ENCODE measurements around the gene APLF. TPM values are rescaled to one million over a fixed set of nuclear protein-coding genes. Genes with fewer than 3 reads are reported as not detected.

Gene APLF
- polyA plus RNA-seq, 2 of the 4 experiments (the other 2 are of a cell fraction), result 1.5 to 2.8 TPM

DNA sequence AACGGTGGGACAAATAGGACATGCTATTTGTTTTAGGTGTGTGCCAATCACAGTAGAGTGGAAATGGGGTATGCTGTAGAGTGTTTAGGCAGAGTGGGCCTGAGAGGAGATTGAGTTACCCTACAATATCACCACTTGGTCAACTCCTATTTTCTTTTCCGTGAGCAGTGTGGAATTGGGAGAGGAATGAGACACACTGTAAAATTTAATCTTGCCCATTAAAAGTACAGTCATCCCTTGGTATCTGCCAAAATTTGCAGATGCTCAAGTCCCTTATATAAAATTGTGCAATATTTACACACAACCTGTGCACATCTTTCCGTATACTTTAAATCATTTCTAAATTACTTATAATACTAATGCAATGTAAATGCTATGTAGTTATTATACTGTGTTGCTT, 12.7 kb upstream of the APLF start:
- Histone ChIP-seq H3K9me3 (no peaks in the 10 kb centered on the region), H3K27ac (no peak overlapping the region), H3K4me2 (no peak overlapping the region), H3K4me3 (no peak overlapping the region), H3K4me1 (no peaks in the 10 kb centered on the region)
- ChIA-PET POLR2A (no interaction called here), CTCF (interaction anchor here (2.2 to 2.5 kb wide), 3 partner anchors 8 to 14 kb away, joined by 7 to 27 read pairs (median 17); no protein-coding TSS in a partner anchor)
- no peak for ATAC-seq
- TF ChIP-seq HDAC2 (IDR thresholded peaks at IDR 0.05) (no peak), POLR2AphosphoS2 (conservative IDR thresholded peaks at IDR 0.05; ENCODE audit: low read length) (no peak)
- FAIRE-seq, result no peak
- no peak for DNase-seq (ENCODE audit: low read depth in 1 of 2, low spot score in 1 of 2)
- WGBS (ENCODE audit: missing lambda C conversion rate), result 66% methylated on average over 3 of the region's 3 CpGs

DNA sequence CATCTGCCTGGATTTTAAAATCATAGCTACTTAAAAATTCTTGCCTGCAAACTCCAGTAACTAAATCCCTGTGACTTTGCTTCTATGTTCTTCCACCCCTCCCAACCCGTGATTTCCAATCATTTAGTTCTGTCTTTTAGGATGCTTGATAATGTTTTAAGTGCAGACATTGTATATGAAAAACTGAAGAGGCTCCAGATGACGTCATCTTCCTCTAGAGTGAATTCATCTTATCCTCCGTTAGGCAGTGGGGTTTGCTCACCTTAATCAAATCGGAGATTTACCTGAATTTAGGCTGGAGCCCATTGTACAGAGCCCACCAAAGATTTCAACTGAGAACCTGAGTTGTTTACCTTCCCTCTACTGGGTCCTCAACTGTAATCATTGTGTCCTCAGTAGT, 11.2 kb upstream of the APLF start:
- CTCF ChIA-PET, result interaction anchor here (0.6 to 1.4 kb wide), 5 partner anchors 10 to 448 kb away, joined by 3 read pairs; no protein-coding TSS in a partner anchor
- no peak for DNase-seq (ENCODE audit: low read depth in 1 of 2, low spot score in 1 of 2)
- POLR2A ChIA-PET, result no interaction called here
- no peak for TF ChIP-seq POLR2A (IDR thresholded peaks at IDR 0.05; ENCODE audit: low read length)
- TF ChIP-seq KDM5A (IDR thresholded peaks at IDR 0.05), result no peak
- no peak for TF ChIP-seq NPAS2 (CRISPR knock-in tag; IDR thresholded peaks at IDR 0.05; ENCODE audit: borderline replicate concordance)
- TF ChIP-seq SMC3 (IDR thresholded peaks at IDR 0.05), result no peak
- TF ChIP-seq HOXA7 (CRISPR knock-in tag; IDR thresholded peaks at IDR 0.05), result no peak
- TF ChIP-seq, protein P1, sequence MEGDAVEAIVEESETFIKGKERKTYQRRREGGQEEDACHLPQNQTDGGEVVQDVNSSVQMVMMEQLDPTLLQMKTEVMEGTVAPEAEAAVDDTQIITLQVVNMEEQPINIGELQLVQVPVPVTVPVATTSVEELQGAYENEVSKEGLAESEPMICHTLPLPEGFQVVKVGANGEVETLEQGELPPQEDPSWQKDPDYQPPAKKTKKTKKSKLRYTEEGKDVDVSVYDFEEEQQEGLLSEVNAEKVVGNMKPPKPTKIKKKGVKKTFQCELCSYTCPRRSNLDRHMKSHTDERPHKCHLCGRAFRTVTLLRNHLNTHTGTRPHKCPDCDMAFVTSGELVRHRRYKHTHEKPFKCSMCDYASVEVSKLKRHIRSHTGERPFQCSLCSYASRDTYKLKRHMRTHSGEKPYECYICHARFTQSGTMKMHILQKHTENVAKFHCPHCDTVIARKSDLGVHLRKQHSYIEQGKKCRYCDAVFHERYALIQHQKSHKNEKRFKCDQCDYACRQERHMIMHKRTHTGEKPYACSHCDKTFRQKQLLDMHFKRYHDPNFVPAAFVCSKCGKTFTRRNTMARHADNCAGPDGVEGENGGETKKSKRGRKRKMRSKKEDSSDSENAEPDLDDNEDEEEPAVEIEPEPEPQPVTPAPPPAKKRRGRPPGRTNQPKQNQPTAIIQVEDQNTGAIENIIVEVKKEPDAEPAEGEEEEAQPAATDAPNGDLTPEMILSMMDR (IDR thresholded peaks at IDR 0.05), result no peak
- TF ChIP-seq HOXB5 (CRISPR knock-in tag; IDR thresholded peaks at IDR 0.05), result no peak
- Histone ChIP-seq H3K9me3 (no peaks in the 10 kb centered on the region), H3K4me2 (no peak overlapping the region), H3K4me3 (no peak overlapping the region), H3K4me1 (no peaks in the 10 kb centered on the region), H3K27ac (no peak overlapping the region)
- FAIRE-seq, result no peak
- 33% methylated on average over 4 of the region's 4 CpGs for WGBS (ENCODE audit: missing lambda C conversion rate)
- ATAC-seq, result no peak

- FAIRE-seq, result no peak
- ChIA-PET CTCF (no interaction called here), POLR2A (interaction anchor here (0.6 kb wide), 1 partner anchor 981 kb away, joined by 3 read pairs; no protein-coding TSS in a partner anchor)
- no peaks in the 10 kb centered on the region for H3K4me1 ChIP-seq
- no peak for ATAC-seq
- H3K27ac ChIP-seq, result no peak overlapping the region
- H3K4me2 ChIP-seq, result no peak overlapping the region
- 0% methylated on average over 1 of the region's 1 CpG for WGBS (ENCODE audit: missing lambda C conversion rate)
- H3K4me3 ChIP-seq, result no peak overlapping the region
- no peak for DNase-seq (ENCODE audit: low read depth in 1 of 2, low spot score in 1 of 2)
- no peak for TF ChIP-seq NR3C1 (IDR thresholded peaks at IDR 0.05)
- TF ChIP-seq RAD21 (conservative IDR thresholded peaks at IDR 0.05 in 1 of 2, IDR thresholded peaks at IDR 0.05 in 1 of 2), result no peak
- no peak for TF ChIP-seq POLR2AphosphoS2 (conservative IDR thresholded peaks at IDR 0.05; ENCODE audit: low read length)
- TF ChIP-seq NFE2L2 (conservative IDR thresholded peaks at IDR 0.05; ENCODE audit: low read length), result no peak
- TF ChIP-seq JUN (IDR thresholded peaks at IDR 0.05), result no peak
- no peak for TF ChIP-seq POLR2A (IDR thresholded peaks at IDR 0.05; ENCODE audit: low read length)
- TF ChIP-seq, protein P2, sequence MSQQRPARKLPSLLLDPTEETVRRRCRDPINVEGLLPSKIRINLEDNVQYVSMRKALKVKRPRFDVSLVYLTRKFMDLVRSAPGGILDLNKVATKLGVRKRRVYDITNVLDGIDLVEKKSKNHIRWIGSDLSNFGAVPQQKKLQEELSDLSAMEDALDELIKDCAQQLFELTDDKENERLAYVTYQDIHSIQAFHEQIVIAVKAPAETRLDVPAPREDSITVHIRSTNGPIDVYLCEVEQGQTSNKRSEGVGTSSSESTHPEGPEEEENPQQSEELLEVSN (IDR thresholded peaks at IDR 0.05; ENCODE audit: borderline replicate concordance, low read depth), result no peak
- TF ChIP-seq CHD2 (IDR thresholded peaks at IDR 0.05; ENCODE audit: low read length, partially characterized antibody), result no peak
- TF ChIP-seq JUNB (IDR thresholded peaks at IDR 0.05), result no peak
- no peak for TF ChIP-seq HEYL (CRISPR knock-in tag; IDR thresholded peaks at IDR 0.05)
- TF ChIP-seq MYC (IDR thresholded peaks at IDR 0.05; ENCODE audit: borderline replicate concordance, low read length), result no peak
- no peak for TF ChIP-seq HMGXB4 (CRISPR knock-in tag; IDR thresholded peaks at IDR 0.05; ENCODE audit: borderline replicate concordance)
- no peak for TF ChIP-seq TP53 (CRISPR knock-in tag; IDR thresholded peaks at IDR 0.05)
- no peaks in the 10 kb centered on the region for H3K9me3 ChIP-seq
These were observed 8.4 kb upstream of the APLF start for GRCh38 chr2:68458981-68459380.

Data from A549 (cell line).